Urinary bladder (tissue), 4 donors: ENCODE data around the gene ONECUT1. TPM values are rescaled to one million over a fixed set of nuclear protein-coding genes. Genes with fewer than 3 reads are reported as not detected.

Experiments used
- DNase-seq: peaks from one replicate; pipeline ENCODE4 v3.0.0-alpha.2; 2015; ENCODE audit errors: extremely low spot score
- H3K27ac ChIP-seq: one replicate; pipeline ENCODE4 v1.5.1; 2013; ENCODE audit warnings: low read depth, mild to moderate bottlenecking, moderate library complexity
- H3K36me3 ChIP-seq: one replicate; pipeline ENCODE4 v1.6.1; 2013; ENCODE audit warnings: mild to moderate bottlenecking, moderate library complexity; ENCODE audit not compliant: insufficient read depth
- H3K4me1 ChIP-seq: one replicate; pipeline ENCODE4 v1.6.1; 2013; ENCODE audit warnings: mild to moderate bottlenecking, moderate library complexity; ENCODE audit not compliant: insufficient read depth
- H3K4me3 ChIP-seq: one replicate; pipeline ENCODE4 v1.5.1; 2013; ENCODE audit warnings: low read depth, low read length
- WGBS: extraction: QIAGEN DNeasy Blood & Tissue Kit; methylation state at CpG from one replicate; pipeline ENCODE4 v1.1.7; 2013; 5-methylcytosine and 5-hydroxymethylcytosine counted together
- polyA plus RNA-seq: library from polyadenylated mRNA; stranded (reverse); fragments of 200-250 nt; gene quantifications from one replicate; pipeline ENCODE4 v1.2.3, GENCODE V29; 2013
- total RNA-seq: library from RNA; depleted of rRNA; stranded (reverse); fragments of >200 nt; gene quantifications from one replicate; pipeline ENCODE4 v1.2.3, GENCODE V29; 2014
- donor health status: healthy with polysubstance abuse.
- donor health status: healthy.

ONECUT1 gene
- total and polyA plus RNA-seq, 2 donors = 0.63 TPM; not detected in 1

GRCh38 chr15:52790941-52791751 lies 1.0 kb upstream of the ONECUT1 start:
- 12% methylated on average over 50 of the region's 50 CpGs for WGBS
- no peak for DNase-seq
- peaks cover 5% of the 10 kb centered on the region for H3K4me1 ChIP-seq
- H3K4me3 ChIP-seq = peak overlapping the region; percentile 58
- H3K27ac ChIP-seq = no peak overlapping the region
- H3K36me3 ChIP-seq = no peaks in the 10 kb centered on the region

- Histone ChIP-seq H3K4me3 (peak overlapping the region; percentile 58), H3K36me3 (no peaks in the 10 kb centered on the region), H3K4me1 (peaks cover 5% of the 10 kb centered on the region), H3K27ac (no peak overlapping the region)
- WGBS = under 1% methylated on average over 51 of the region's 51 CpGs
- DNase-seq = no peak
These were observed 451 bp downstream of the ONECUT1 start for GRCh38 chr15:52789601-52790168.

- Histone ChIP-seq H3K36me3 (no peaks in the 10 kb centered on the region), H3K27ac (no peak overlapping the region), H3K4me3 (peak overlapping the region; percentile 58), H3K4me1 (peaks cover 5% of the 10 kb centered on the region)
- WGBS = 5% methylated on average over 37 of the region's 37 CpGs
- no peak for DNase-seq
These were observed 1.0 kb downstream of the ONECUT1 start for GRCh38 chr15:52789008-52789600.

GRCh38 chr15:52788099-52788986 lies 1.8 kb downstream of the ONECUT1 start:
- 3% methylated on average over 58 of the region's 58 CpGs for WGBS
- Histone ChIP-seq H3K27ac (no peak overlapping the region), H3K4me3 (no peak overlapping the region), H3K36me3 (no peaks in the 10 kb centered on the region), H3K4me1 (peaks cover 5% of the 10 kb centered on the region)
- DNase-seq = no peak

- Histone ChIP-seq H3K27ac (no peak overlapping the region), H3K4me1 (peaks cover 5% of the 10 kb centered on the region), H3K36me3 (no peaks in the 10 kb centered on the region), H3K4me3 (no peak overlapping the region)
- no peak for DNase-seq
- 2% methylated on average over 27 of the region's 27 CpGs for WGBS
These were observed 2.5 kb downstream of the ONECUT1 start for GRCh38 chr15:52787549-52788098.

- no peak for DNase-seq
- Histone ChIP-seq H3K36me3 (no peaks in the 10 kb centered on the region), H3K27ac (no peak overlapping the region), H3K4me1 (peaks cover 5% of the 10 kb centered on the region), H3K4me3 (no peak overlapping the region)
- 1% methylated on average over 24 of the region's 24 CpGs for WGBS
These were observed 3.0 kb downstream of the ONECUT1 start for GRCh38 chr15:52787123-52787503.

- H3K4me3 ChIP-seq = no peak overlapping the region
- no peak for DNase-seq
- 5% methylated on average over 28 of the region's 28 CpGs for WGBS
- no peaks in the 10 kb centered on the region for H3K36me3 ChIP-seq
- peaks cover 5% of the 10 kb centered on the region for H3K4me1 ChIP-seq
- no peak overlapping the region for H3K27ac ChIP-seq
These were observed 3.6 kb downstream of the ONECUT1 start for GRCh38 chr15:52786436-52787122.

- peaks cover 5% of the 10 kb centered on the region for H3K4me1 ChIP-seq
- no peak overlapping the region for H3K27ac ChIP-seq
These were observed 4.3 kb downstream of the ONECUT1 start for GRCh38 chr15:52785672-52786406.

GRCh38 chr15:52784799-52785671 lies 5.1 kb downstream of the ONECUT1 start:
- H3K4me3 ChIP-seq = no peak overlapping the region
- DNase-seq = no peak
- 2% methylated on average over 64 of the region's 64 CpGs for WGBS
- no peak overlapping the region for H3K27ac ChIP-seq
- H3K36me3 ChIP-seq = no peaks in the 10 kb centered on the region
- H3K4me1 ChIP-seq = peaks cover 5% of the 10 kb centered on the region

More at GRCh38 chr15:52785672-52786406, 4.3 kb downstream of the ONECUT1 start:
- no peak for DNase-seq
- H3K4me3 ChIP-seq = no peak overlapping the region
- H3K36me3 ChIP-seq = no peaks in the 10 kb centered on the region
- WGBS = 3% methylated on average over 27 of the region's 27 CpGs

- Histone ChIP-seq H3K4me1 (no peaks in the 10 kb centered on the region), H3K36me3 (no peaks in the 10 kb centered on the region), H3K4me3 (no peak overlapping the region), H3K27ac (no peak overlapping the region)
- no peak for DNase-seq
- WGBS = 2% methylated on average over 57 of the region's 57 CpGs
These were observed 6.0 kb downstream of the ONECUT1 start for GRCh38 chr15:52783929-52784798.
